ENCODE measurements around the gene TUBE1. TPM values are rescaled to one million over a fixed set of nuclear protein-coding genes. Genes with fewer than 3 reads are reported as not detected.

Gene TUBE1
- total and polyA plus RNA-seq, 2 experiments from 2014 or later, result 26.3 to 27.7 TPM

DNA sequence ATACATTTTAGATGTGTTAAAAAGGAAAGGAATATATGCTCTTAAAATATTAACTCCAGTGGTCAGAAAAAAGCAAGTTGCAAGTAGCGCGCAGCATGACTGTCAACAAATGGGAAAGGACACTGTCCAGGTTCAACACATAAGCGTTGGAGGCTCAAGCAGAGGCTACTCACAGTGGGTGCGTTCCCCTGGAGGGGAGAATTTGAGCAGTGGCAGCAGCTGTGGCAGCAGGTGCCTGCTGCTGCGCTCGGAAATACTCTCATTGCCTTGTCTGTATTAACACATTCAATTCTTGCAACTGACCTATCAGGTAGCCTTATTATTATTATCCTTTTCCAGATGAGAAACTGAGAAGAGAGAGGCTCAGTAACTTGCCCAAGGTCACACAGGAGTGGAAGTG lies 55.3 kb downstream of the TUBE1 start:
- Histone ChIP-seq H2AFZ (no peak overlapping the region), H3K9me2 (ENCODE audit: insufficient read depth) (no peaks in the 10 kb centered on the region), H3K36me3 (ENCODE audit: insufficient read depth) (no peaks in the 10 kb centered on the region), H3K4me2 (no peak overlapping the region), H4K20me1 (replicated peaks; ENCODE audit: insufficient read depth) (no peaks in the 10 kb centered on the region), H3K4me1 (ENCODE audit: insufficient read depth) (peaks cover 3% of the 10 kb centered on the region; the same call in 1 of the 2 replicates), H3F3A (replicated peaks; ENCODE audit: low read depth) (no peaks in the 10 kb centered on the region), H3K79me2 (replicated peaks; ENCODE audit: insufficient read depth) (no peaks in the 10 kb centered on the region), H3K27me3 (ENCODE audit: insufficient read depth) (no peaks in the 10 kb centered on the region), H3K27ac (ENCODE audit: low read depth) (no peak overlapping the region), H3K4me3 (no peak overlapping the region)
- Mint-ChIP-seq H3K36me3 (ENCODE audit: low read depth) (no peaks in the 10 kb centered on the region), H3K27me3 (ENCODE audit: insufficient read depth, low read depth, poor library complexity) (peaks cover 4% of the 10 kb centered on the region), H3K9me3 (no peaks in the 10 kb centered on the region), H3K4me1 (peaks cover 11% of the 10 kb centered on the region), H3K27ac (no peak overlapping the region), H3K4me3 (no peak overlapping the region)
- TF ChIP-seq ZNF114 (CRISPR knock-in tag; IDR thresholded peaks at IDR 0.05), result no peak
- TF ChIP-seq, protein P1, sequence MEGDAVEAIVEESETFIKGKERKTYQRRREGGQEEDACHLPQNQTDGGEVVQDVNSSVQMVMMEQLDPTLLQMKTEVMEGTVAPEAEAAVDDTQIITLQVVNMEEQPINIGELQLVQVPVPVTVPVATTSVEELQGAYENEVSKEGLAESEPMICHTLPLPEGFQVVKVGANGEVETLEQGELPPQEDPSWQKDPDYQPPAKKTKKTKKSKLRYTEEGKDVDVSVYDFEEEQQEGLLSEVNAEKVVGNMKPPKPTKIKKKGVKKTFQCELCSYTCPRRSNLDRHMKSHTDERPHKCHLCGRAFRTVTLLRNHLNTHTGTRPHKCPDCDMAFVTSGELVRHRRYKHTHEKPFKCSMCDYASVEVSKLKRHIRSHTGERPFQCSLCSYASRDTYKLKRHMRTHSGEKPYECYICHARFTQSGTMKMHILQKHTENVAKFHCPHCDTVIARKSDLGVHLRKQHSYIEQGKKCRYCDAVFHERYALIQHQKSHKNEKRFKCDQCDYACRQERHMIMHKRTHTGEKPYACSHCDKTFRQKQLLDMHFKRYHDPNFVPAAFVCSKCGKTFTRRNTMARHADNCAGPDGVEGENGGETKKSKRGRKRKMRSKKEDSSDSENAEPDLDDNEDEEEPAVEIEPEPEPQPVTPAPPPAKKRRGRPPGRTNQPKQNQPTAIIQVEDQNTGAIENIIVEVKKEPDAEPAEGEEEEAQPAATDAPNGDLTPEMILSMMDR (conservative IDR thresholded peaks at IDR 0.05; ENCODE audit: low read depth in 2 of 2), result no peak
- TF ChIP-seq POLR2AphosphoS5 (IDR thresholded peaks at IDR 0.05; ENCODE audit: low read depth), result no peak
- no peak for TF ChIP-seq CREB1 (CRISPR knock-in tag; IDR thresholded peaks at IDR 0.05; ENCODE audit: low read depth)
- no peak for TF ChIP-seq ZNF331 (CRISPR knock-in tag; IDR thresholded peaks at IDR 0.05; ENCODE audit: low read depth)
- no peak for TF ChIP-seq EZH2phosphoT487 (IDR thresholded peaks at IDR 0.05; ENCODE audit: unreplicated experiment)
- no peak for TF ChIP-seq EZH2 (IDR thresholded peaks at IDR 0.05; ENCODE audit: low read depth, unreplicated experiment)
- TF ChIP-seq, protein P2, sequence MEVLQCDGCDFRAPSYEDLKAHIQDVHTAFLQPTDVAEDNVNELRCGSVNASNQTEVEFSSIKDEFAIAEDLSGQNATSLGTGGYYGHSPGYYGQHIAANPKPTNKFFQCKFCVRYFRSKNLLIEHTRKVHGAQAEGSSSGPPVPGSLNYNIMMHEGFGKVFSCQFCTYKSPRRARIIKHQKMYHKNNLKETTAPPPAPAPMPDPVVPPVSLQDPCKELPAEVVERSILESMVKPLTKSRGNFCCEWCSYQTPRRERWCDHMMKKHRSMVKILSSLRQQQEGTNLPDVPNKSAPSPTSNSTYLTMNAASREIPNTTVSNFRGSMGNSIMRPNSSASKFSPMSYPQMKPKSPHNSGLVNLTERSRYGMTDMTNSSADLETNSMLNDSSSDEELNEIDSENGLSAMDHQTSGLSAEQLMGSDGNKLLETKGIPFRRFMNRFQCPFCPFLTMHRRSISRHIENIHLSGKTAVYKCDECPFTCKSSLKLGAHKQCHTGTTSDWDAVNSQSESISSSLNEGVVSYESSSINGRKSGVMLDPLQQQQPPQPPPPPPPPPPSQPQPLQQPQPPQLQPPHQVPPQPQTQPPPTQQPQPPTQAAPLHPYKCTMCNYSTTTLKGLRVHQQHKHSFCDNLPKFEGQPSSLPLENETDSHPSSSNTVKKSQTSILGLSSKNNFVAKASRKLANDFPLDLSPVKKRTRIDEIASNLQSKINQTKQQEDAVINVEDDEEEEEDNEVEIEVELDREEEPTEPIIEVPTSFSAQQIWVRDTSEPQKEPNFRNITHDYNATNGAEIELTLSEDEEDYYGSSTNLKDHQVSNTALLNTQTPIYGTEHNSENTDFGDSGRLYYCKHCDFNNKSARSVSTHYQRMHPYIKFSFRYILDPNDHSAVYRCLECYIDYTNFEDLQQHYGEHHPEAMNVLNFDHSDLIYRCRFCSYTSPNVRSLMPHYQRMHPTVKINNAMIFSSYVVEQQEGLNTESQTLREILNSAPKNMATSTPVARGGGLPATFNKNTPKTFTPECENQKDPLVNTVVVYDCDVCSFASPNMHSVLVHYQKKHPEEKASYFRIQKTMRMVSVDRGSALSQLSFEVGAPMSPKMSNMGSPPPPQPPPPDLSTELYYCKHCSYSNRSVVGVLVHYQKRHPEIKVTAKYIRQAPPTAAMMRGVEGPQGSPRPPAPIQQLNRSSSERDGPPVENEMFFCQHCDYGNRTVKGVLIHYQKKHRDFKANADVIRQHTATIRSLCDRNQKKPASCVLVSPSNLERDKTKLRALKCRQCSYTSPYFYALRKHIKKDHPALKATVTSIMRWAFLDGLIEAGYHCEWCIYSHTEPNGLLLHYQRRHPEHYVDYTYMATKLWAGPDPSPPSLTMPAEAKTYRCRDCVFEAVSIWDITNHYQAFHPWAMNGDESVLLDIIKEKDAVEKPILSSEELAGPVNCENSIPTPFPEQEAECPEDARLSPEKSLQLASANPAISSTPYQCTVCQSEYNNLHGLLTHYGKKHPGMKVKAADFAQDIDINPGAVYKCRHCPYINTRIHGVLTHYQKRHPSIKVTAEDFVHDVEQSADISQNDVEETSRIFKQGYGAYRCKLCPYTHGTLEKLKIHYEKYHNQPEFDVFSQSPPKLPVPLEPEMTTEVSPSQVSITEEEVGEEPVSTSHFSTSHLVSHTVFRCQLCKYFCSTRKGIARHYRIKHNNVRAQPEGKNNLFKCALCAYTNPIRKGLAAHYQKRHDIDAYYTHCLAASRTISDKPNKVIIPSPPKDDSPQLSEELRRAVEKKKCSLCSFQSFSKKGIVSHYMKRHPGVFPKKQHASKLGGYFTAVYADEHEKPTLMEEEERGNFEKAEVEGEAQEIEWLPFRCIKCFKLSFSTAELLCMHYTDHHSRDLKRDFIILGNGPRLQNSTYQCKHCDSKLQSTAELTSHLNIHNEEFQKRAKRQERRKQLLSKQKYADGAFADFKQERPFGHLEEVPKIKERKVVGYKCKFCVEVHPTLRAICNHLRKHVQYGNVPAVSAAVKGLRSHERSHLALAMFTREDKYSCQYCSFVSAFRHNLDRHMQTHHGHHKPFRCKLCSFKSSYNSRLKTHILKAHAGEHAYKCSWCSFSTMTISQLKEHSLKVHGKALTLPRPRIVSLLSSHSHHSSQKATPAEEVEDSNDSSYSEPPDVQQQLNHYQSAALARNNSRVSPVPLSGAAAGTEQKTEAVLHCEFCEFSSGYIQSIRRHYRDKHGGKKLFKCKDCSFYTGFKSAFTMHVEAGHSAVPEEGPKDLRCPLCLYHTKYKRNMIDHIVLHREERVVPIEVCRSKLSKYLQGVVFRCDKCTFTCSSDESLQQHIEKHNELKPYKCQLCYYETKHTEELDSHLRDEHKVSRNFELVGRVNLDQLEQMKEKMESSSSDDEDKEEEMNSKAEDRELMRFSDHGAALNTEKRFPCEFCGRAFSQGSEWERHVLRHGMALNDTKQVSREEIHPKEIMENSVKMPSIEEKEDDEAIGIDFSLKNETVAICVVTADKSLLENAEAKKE (CRISPR knock-in tag; IDR thresholded peaks at IDR 0.05), result no peak
- no peak for TF ChIP-seq STAT1 (IDR thresholded peaks at IDR 0.05; ENCODE audit: unreplicated experiment)
- TF ChIP-seq, protein P3, sequence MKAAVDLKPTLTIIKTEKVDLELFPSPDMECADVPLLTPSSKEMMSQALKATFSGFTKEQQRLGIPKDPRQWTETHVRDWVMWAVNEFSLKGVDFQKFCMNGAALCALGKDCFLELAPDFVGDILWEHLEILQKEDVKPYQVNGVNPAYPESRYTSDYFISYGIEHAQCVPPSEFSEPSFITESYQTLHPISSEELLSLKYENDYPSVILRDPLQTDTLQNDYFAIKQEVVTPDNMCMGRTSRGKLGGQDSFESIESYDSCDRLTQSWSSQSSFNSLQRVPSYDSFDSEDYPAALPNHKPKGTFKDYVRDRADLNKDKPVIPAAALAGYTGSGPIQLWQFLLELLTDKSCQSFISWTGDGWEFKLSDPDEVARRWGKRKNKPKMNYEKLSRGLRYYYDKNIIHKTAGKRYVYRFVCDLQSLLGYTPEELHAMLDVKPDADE (IDR thresholded peaks at IDR 0.05), result no peak
- TF ChIP-seq, protein P4, sequence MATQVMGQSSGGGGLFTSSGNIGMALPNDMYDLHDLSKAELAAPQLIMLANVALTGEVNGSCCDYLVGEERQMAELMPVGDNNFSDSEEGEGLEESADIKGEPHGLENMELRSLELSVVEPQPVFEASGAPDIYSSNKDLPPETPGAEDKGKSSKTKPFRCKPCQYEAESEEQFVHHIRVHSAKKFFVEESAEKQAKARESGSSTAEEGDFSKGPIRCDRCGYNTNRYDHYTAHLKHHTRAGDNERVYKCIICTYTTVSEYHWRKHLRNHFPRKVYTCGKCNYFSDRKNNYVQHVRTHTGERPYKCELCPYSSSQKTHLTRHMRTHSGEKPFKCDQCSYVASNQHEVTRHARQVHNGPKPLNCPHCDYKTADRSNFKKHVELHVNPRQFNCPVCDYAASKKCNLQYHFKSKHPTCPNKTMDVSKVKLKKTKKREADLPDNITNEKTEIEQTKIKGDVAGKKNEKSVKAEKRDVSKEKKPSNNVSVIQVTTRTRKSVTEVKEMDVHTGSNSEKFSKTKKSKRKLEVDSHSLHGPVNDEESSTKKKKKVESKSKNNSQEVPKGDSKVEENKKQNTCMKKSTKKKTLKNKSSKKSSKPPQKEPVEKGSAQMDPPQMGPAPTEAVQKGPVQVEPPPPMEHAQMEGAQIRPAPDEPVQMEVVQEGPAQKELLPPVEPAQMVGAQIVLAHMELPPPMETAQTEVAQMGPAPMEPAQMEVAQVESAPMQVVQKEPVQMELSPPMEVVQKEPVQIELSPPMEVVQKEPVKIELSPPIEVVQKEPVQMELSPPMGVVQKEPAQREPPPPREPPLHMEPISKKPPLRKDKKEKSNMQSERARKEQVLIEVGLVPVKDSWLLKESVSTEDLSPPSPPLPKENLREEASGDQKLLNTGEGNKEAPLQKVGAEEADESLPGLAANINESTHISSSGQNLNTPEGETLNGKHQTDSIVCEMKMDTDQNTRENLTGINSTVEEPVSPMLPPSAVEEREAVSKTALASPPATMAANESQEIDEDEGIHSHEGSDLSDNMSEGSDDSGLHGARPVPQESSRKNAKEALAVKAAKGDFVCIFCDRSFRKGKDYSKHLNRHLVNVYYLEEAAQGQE (IDR thresholded peaks at IDR 0.05; ENCODE audit: unreplicated experiment), result no peak
- no peak for TF ChIP-seq NANOG (IDR thresholded peaks at IDR 0.05; ENCODE audit: borderline replicate concordance)
- TF ChIP-seq JUNB (IDR thresholded peaks at IDR 0.05; ENCODE audit: unreplicated experiment), result no peak
- ATAC-seq (no peak), DNase-seq (ENCODE audit: low spot score) (no peak)
